ENCODE data around the gene NFKB1. TPM values are rescaled to one million over a fixed set of nuclear protein-coding genes. Genes with fewer than 3 reads are reported as not detected.

Gene NFKB1
- polyA plus RNA-seq, 1 donor from 2014 or later = 8.6 TPM

DNA sequence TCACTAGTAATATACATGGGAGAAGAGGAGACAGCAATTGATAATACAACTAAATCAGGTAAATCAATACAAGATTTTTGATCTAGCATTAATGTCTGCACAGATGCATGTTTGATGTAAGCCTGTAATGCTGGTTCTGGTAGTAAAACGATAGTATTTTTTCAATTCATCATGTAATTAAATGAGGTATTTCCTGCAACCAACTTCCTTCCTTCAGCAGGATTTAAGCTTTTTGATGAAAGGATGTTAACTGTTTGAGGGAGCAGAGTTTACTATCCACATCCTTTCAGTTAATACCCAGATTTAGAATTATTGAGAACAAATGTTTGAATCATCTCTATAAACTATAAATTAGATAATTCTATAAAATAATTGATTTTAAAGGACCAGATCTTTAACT, 31.4 kb upstream of the NFKB1 start:
- no peaks in the 10 kb centered on the region for H3K9me3 ChIP-seq (ENCODE audit: low read length)
- H2AFZ ChIP-seq (ENCODE audit: low read depth, low read length) = no peak overlapping the region
- no peaks in the 10 kb centered on the region for H3K27me3 ChIP-seq (ENCODE audit: insufficient read depth, low read depth, low read length)
- no peak overlapping the region for H3K9ac ChIP-seq (ENCODE audit: low read length)
- no peak for TF ChIP-seq TAF1 (IDR thresholded peaks at IDR 0.05; ENCODE audit: low read depth)
- TF ChIP-seq, protein P1, sequence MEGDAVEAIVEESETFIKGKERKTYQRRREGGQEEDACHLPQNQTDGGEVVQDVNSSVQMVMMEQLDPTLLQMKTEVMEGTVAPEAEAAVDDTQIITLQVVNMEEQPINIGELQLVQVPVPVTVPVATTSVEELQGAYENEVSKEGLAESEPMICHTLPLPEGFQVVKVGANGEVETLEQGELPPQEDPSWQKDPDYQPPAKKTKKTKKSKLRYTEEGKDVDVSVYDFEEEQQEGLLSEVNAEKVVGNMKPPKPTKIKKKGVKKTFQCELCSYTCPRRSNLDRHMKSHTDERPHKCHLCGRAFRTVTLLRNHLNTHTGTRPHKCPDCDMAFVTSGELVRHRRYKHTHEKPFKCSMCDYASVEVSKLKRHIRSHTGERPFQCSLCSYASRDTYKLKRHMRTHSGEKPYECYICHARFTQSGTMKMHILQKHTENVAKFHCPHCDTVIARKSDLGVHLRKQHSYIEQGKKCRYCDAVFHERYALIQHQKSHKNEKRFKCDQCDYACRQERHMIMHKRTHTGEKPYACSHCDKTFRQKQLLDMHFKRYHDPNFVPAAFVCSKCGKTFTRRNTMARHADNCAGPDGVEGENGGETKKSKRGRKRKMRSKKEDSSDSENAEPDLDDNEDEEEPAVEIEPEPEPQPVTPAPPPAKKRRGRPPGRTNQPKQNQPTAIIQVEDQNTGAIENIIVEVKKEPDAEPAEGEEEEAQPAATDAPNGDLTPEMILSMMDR (IDR thresholded peaks at IDR 0.05; ENCODE audit: poor library complexity, severe bottlenecking) = no peak
- TF ChIP-seq REST (IDR thresholded peaks at IDR 0.05; ENCODE audit: borderline replicate concordance) = no peak
- no peak for TF ChIP-seq SMC3 (conservative IDR thresholded peaks at IDR 0.05; ENCODE audit: poor library complexity)
- no peak for TF ChIP-seq POLR2AphosphoS5 (IDR thresholded peaks at IDR 0.05)
- no peak for TF ChIP-seq EP300 (conservative IDR thresholded peaks at IDR 0.05; ENCODE audit: poor library complexity, severe bottlenecking)
- no peak for TF ChIP-seq MXI1 (conservative IDR thresholded peaks at IDR 0.05; ENCODE audit: poor library complexity, severe bottlenecking)
- no peak for TF ChIP-seq EZH2 (IDR thresholded peaks at IDR 0.05; ENCODE audit: borderline replicate concordance, insufficient read depth, low read length, poor library complexity, severe bottlenecking)
- TF ChIP-seq RAD21 (conservative IDR thresholded peaks at IDR 0.05) = no peak
- H3K4me3 ChIP-seq (ENCODE audit: low read length) = no peak overlapping the region
- no peaks in the 10 kb centered on the region for H3K36me3 ChIP-seq (ENCODE audit: insufficient read depth, low read length)
- no peaks in the 10 kb centered on the region for H3K9me2 ChIP-seq (ENCODE audit: insufficient read depth, low read length)
- H3K79me2 ChIP-seq (replicated peaks; ENCODE audit: insufficient read depth, low read length) = no peaks in the 10 kb centered on the region
- H3K4me2 ChIP-seq (ENCODE audit: low read length) = no peak overlapping the region
- no peaks in the 10 kb centered on the region for H3F3A ChIP-seq (ENCODE audit: insufficient read depth, low read length, poor library complexity, severe bottlenecking)
- no peaks in the 10 kb centered on the region for H4K20me1 ChIP-seq (ENCODE audit: insufficient read depth)
- no peak overlapping the region for H3K27ac ChIP-seq (ENCODE audit: low read length)

DNA sequence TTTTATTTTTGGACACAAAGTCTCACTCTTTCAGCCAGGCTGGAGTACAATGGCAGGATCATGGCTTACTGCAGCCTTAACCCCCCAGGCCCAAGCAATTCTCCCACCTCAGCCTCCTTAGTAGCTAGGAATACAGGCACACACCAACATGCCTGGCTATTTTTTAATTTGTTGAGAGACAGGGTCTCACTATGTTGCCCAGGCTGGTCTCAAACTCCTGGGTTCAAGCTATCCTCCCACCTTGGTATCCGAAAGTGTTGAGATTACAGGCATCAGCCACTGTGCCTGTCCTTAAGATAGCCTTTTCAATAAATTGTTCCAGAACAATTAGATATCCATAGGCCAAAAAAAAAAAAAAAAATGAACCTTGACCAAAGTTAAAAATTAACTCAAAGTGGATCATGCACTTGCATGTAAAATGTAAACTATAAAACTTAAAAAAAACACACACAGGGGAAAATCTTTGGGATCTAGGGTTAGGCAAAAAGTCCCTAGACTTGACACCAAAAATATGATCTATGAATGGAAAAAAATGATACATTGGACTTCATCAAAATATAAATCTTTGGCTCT, 28.6 kb upstream of the NFKB1 start:
- Histone ChIP-seq H3K9me2 (ENCODE audit: insufficient read depth, low read length) (no peaks in the 10 kb centered on the region), H3K4me3 (ENCODE audit: low read length) (no peak overlapping the region), H3K79me2 (replicated peaks; ENCODE audit: insufficient read depth, low read length) (no peaks in the 10 kb centered on the region), H3K4me2 (ENCODE audit: low read length) (no peak overlapping the region), H3F3A (ENCODE audit: insufficient read depth, low read length, poor library complexity, severe bottlenecking) (no peaks in the 10 kb centered on the region), H2AFZ (ENCODE audit: low read depth, low read length) (no peak overlapping the region), H3K9ac (ENCODE audit: low read length) (no peak overlapping the region), H3K27me3 (ENCODE audit: insufficient read depth, low read depth, low read length) (no peaks in the 10 kb centered on the region), H3K27ac (ENCODE audit: low read length) (no peak overlapping the region), H3K9me3 (ENCODE audit: low read length) (no peaks in the 10 kb centered on the region), H4K20me1 (ENCODE audit: insufficient read depth) (no peaks in the 10 kb centered on the region), H3K36me3 (ENCODE audit: insufficient read depth, low read length) (no peaks in the 10 kb centered on the region)
- TF ChIP-seq EZH2 (IDR thresholded peaks at IDR 0.05; ENCODE audit: borderline replicate concordance, insufficient read depth, low read length, poor library complexity, severe bottlenecking) = no peak
- TF ChIP-seq, protein P1 (IDR thresholded peaks at IDR 0.05; ENCODE audit: poor library complexity, severe bottlenecking) = no peak
- TF ChIP-seq RAD21 (conservative IDR thresholded peaks at IDR 0.05) = no peak
- no peak for TF ChIP-seq TAF1 (IDR thresholded peaks at IDR 0.05; ENCODE audit: low read depth)
- no peak for TF ChIP-seq MXI1 (conservative IDR thresholded peaks at IDR 0.05; ENCODE audit: poor library complexity, severe bottlenecking)
- TF ChIP-seq POLR2AphosphoS5 (IDR thresholded peaks at IDR 0.05) = no peak
- no peak for TF ChIP-seq EP300 (conservative IDR thresholded peaks at IDR 0.05; ENCODE audit: poor library complexity, severe bottlenecking)
- TF ChIP-seq REST (IDR thresholded peaks at IDR 0.05; ENCODE audit: borderline replicate concordance) = no peak
- TF ChIP-seq SMC3 (conservative IDR thresholded peaks at IDR 0.05; ENCODE audit: poor library complexity) = no peak
